H9 (cell line): Measurements from ENCODE around the gene CRMP1. TPM values are rescaled to one million over a fixed set of nuclear protein-coding genes. Genes with fewer than 3 reads are reported as not detected.

Experiments
- DNase-seq: peaks from one replicate; pipeline ENCODE4 v3.0.0-alpha.2; 2017
- H2AFZ ChIP-seq: one replicate; pipeline ENCODE4 v1.6.1; 2013; ENCODE audit warnings: mild to moderate bottlenecking, low read length, control low read depth, moderate library complexity
- H2AK5ac ChIP-seq: 2 replicates; pipeline ENCODE4 v1.6.1; 2013; ENCODE audit warnings: low read length, control low read depth, mixed read lengths; ENCODE audit not compliant: insufficient read length
- H2BK120ac ChIP-seq: one replicate; pipeline ENCODE4 v1.6.1; 2013; ENCODE audit warnings: low read depth, mild to moderate bottlenecking, low read length, control low read depth, inconsistent platforms; ENCODE audit not compliant: poor library complexity, severe bottlenecking
- H2BK12ac ChIP-seq: 2 replicates; pipeline ENCODE4 v1.6.1; 2013; ENCODE audit warnings: low read length, control low read depth, mixed read lengths, low read depth; ENCODE audit not compliant: insufficient read length
- H2BK15ac ChIP-seq: 2 replicates; pipeline ENCODE4 v1.6.1; 2013; ENCODE audit warnings: low read depth, low read length, control low read depth
- H2BK20ac ChIP-seq: one replicate; pipeline ENCODE4 v1.6.1; 2013; ENCODE audit warnings: low read depth, mild to moderate bottlenecking, low read length, control low read depth, inconsistent platforms; ENCODE audit not compliant: poor library complexity, severe bottlenecking
- H2BK5ac ChIP-seq: 2 replicates; pipeline ENCODE4 v1.6.1; 2013; ENCODE audit warnings: low read length, control low read depth, mixed read lengths; ENCODE audit not compliant: insufficient read length
- H3K14ac ChIP-seq: 2 replicates; pipeline ENCODE4 v1.6.1; 2013; ENCODE audit warnings: low read length, control low read depth; ENCODE audit not compliant: insufficient read depth
- H3K18ac ChIP-seq: 2 replicates; pipeline ENCODE4 v1.6.1; 2013; ENCODE audit warnings: low read depth, mild to moderate bottlenecking, mixed read lengths, low read length, control low read depth; ENCODE audit not compliant: insufficient read length
- H3K23ac ChIP-seq: 2 replicates; pipeline ENCODE4 v1.6.1; 2013; ENCODE audit warnings: low read length, control low read depth, mixed read lengths, low read depth; ENCODE audit not compliant: insufficient read length
- H3K23me2 ChIP-seq: 2 replicates; pipeline ENCODE4 v1.6.1; 2013; ENCODE audit warnings: low read depth, mild to moderate bottlenecking, mixed read lengths, low read length, control low read depth; ENCODE audit not compliant: insufficient read length, poor library complexity, severe bottlenecking
- H3K27ac ChIP-seq: 2 replicates; pipeline ENCODE4 v1.5.1; 2013; ENCODE audit warnings: low read length, control low read depth, mixed read lengths, low read depth; ENCODE audit not compliant: insufficient read length
- H3K27me3 ChIP-seq: 2 replicates; pipeline ENCODE4 v1.6.1; 2013; ENCODE audit warnings: low read length, control low read depth, inconsistent platforms; ENCODE audit not compliant: insufficient read depth
- H3K4ac ChIP-seq: 2 replicates; pipeline ENCODE4 v1.6.1; 2013; ENCODE audit warnings: low read depth, mild to moderate bottlenecking, control low read depth, inconsistent platforms, low read length, moderate library complexity
- H3K4me1 ChIP-seq: 2 replicates; pipeline ENCODE4 v1.6.1; 2013; ENCODE audit warnings: low read length, control low read depth, inconsistent platforms; ENCODE audit not compliant: insufficient read depth
- H3K4me2 ChIP-seq: 2 replicates; pipeline ENCODE4 v1.6.1; 2013; ENCODE audit warnings: low read length, control low read depth, mixed read lengths; ENCODE audit not compliant: insufficient read length, insufficient read depth
- H3K56ac ChIP-seq: 2 replicates; pipeline ENCODE4 v1.6.1; 2013; ENCODE audit warnings: low read depth, mild to moderate bottlenecking, mixed read lengths, low read length, control low read depth; ENCODE audit not compliant: insufficient read length
- H3K79me1 ChIP-seq: 2 replicates; pipeline ENCODE4 v1.6.1; 2013; ENCODE audit warnings: low read depth, mild to moderate bottlenecking, moderate library complexity, low read length, control low read depth, inconsistent platforms; ENCODE audit not compliant: insufficient read depth, poor library complexity, severe bottlenecking
- H3K79me2 ChIP-seq: 2 replicates; pipeline ENCODE4 v1.6.1; 2013; ENCODE audit warnings: low read length, control low read depth, inconsistent platforms; ENCODE audit not compliant: insufficient read depth
- H3K9ac ChIP-seq: 2 replicates; pipeline ENCODE4 v1.6.1; 2013; ENCODE audit warnings: low read length, control low read depth, mixed read lengths; ENCODE audit not compliant: insufficient read length; ENCODE audit errors: extremely low read depth
- H3K9me3 ChIP-seq: one replicate; pipeline ENCODE4 v1.6.1; 2013; ENCODE audit warnings: low read depth, low read length, inconsistent platforms; ENCODE audit not compliant: control insufficient read depth
- H3T11ph ChIP-seq: one replicate; pipeline ENCODE4 v1.6.1; 2013; ENCODE audit warnings: mild to moderate bottlenecking, low read length, control low read depth, inconsistent platforms
- H4K20me1 ChIP-seq: one replicate; pipeline ENCODE4 v1.6.1; 2013; ENCODE audit not compliant: control insufficient read depth, insufficient read length, insufficient read depth
- H4K5ac ChIP-seq: 2 replicates; pipeline ENCODE4 v1.6.1; 2013; ENCODE audit warnings: low read depth, mild to moderate bottlenecking, mixed read lengths, low read length, control low read depth; ENCODE audit not compliant: insufficient read length
- H4K8ac ChIP-seq: replicated peaks from 2 replicates; pipeline ENCODE4 v1.6.1; 2013; ENCODE audit warnings: low read length, control low read depth, mixed read lengths, low read depth; ENCODE audit not compliant: insufficient read length
- H4K91ac ChIP-seq: 2 replicates; pipeline ENCODE4 v1.6.1; 2013; ENCODE audit warnings: low read depth, mild to moderate bottlenecking, moderate library complexity, mixed read lengths, low read length, control low read depth; ENCODE audit not compliant: insufficient read length
- H3K27ac Mint-ChIP-seq, 3 experiments: 2 replicates in 2 of 3; 3 replicates in 1 of 3; pipeline ENCODE4 v1.8.0; 2020 to 2021; ENCODE audit warnings: mixed read lengths in 3 of 3, mild to moderate bottlenecking in 1 of 3, moderate library complexity in 1 of 3
- H3K27me3 Mint-ChIP-seq: 2 replicates; pipeline ENCODE4 v1.8.0; 2021; ENCODE audit warnings: low read depth, mild to moderate bottlenecking, moderate library complexity, mixed read lengths
- H3K36me3 Mint-ChIP-seq, 3 experiments: 2 replicates in 2 of 3; 3 replicates in 1 of 3; pipeline ENCODE4 v1.8.0; 2020 to 2021; ENCODE audit warnings: low read depth in 3 of 3, mixed read lengths in 3 of 3; ENCODE audit not compliant: insufficient read depth in 1 of 3
- H3K4me1 Mint-ChIP-seq, 2 experiments: 2 replicates each; pipeline ENCODE4 v1.8.0; 2020; ENCODE audit warnings: mixed read lengths in 2 of 2
- H3K4me3 Mint-ChIP-seq, 2 experiments: 2 replicates in 1 of 2; 3 replicates in 1 of 2; pipeline ENCODE4 v1.8.0; 2020 to 2021; ENCODE audit warnings: mild to moderate bottlenecking in 2 of 2, mixed read lengths in 2 of 2, moderate library complexity in 1 of 2
- H3K9me3 Mint-ChIP-seq, 2 experiments: 2 replicates in 1 of 2; 3 replicates in 1 of 2; pipeline ENCODE4 v1.8.0; 2020; ENCODE audit warnings: mild to moderate bottlenecking in 2 of 2, mixed read lengths in 2 of 2, moderate library complexity in 1 of 2
- CTCF ChIP-seq: fragments of 200-600 bp; sonication (generic); conservative IDR thresholded peaks from 3 replicates; pipeline ENCODE4 v1.8.0; 2021; ENCODE audit warnings: antibody characterized with exemption, mild to moderate bottlenecking
- WGBS: extraction: QIAGEN DNeasy Blood & Tissue Kit; methylation state at CpG from one replicate; pipeline ENCODE4 v1.1.7; 2013; ENCODE audit warnings: missing lambda C conversion rate, low lambda C conversion rate, mixed read lengths; ENCODE audit not compliant: insufficient read length; ENCODE audit errors: extremely low coverage; 5-methylcytosine and 5-hydroxymethylcytosine counted together
- total RNA-seq: library from RNA; stranded (reverse); gene quantifications from 2 replicates; pipeline ENCODE4 v1.2.1, GENCODE V29; 2021

CRMP1 gene
- total RNA-seq, 1 experiment from 2014 or later = 71.6 TPM

GRCh38 chr4:5913454-5913853 lies 20.6 kb upstream of the CRMP1 start:
- Histone ChIP-seq H4K5ac (no peak overlapping the region), H3K4me2 (no peak overlapping the region), H3K18ac (no peak overlapping the region), H4K8ac (no peak overlapping the region), H3K14ac (no peak overlapping the region), H2BK20ac (no peak overlapping the region), H3K27me3 (no peaks in the 10 kb centered on the region), H2BK120ac (no peak overlapping the region), H2BK15ac (no peak overlapping the region), H3K23me2 (no peaks in the 10 kb centered on the region), H2BK5ac (no peak overlapping the region), H3T11ph (no peak overlapping the region), H3K4me1 (peaks cover 12% of the 10 kb centered on the region; the same call in 1 of the 2 replicates), H3K4ac (no peak overlapping the region), H3K23ac (no peak overlapping the region), H2AK5ac (no peak overlapping the region), H4K20me1 (no peaks in the 10 kb centered on the region), H2AFZ (no peak overlapping the region), H3K9me3 (no peaks in the 10 kb centered on the region), H2BK12ac (no peak overlapping the region), H4K91ac (no peak overlapping the region), H3K56ac (no peak overlapping the region), H3K79me2 (no peaks in the 10 kb centered on the region), H3K27ac (no peak overlapping the region), H3K9ac (no peak overlapping the region), H3K79me1 (no peaks in the 10 kb centered on the region)
- H3K27ac Mint-ChIP-seq = no peak overlapping the region; a peak in 1 of 7 replicates
- H3K27me3 Mint-ChIP-seq = peaks cover 54% of the 10 kb centered on the region
- H3K4me1 Mint-ChIP-seq = peaks cover 30 to 38% of the 10 kb centered on the region in 2 experiments
- peaks cover 2 to 8% (median 2%) of the 10 kb centered on the region in 3 experiments; a peak in 5 of 7 replicates for H3K36me3 Mint-ChIP-seq
- no peak overlapping the region for H3K4me3 Mint-ChIP-seq
- WGBS = no CpG with 5 or more reads among the region's 7 CpGs
- no peak for DNase-seq
- TF ChIP-seq CTCF = no peak
- peaks cover 5 to 6% of the 10 kb centered on the region in 2 experiments for H3K9me3 Mint-ChIP-seq
